ENCODE data around the gene PHLDA3.

PHLDA3 gene

DNA sequence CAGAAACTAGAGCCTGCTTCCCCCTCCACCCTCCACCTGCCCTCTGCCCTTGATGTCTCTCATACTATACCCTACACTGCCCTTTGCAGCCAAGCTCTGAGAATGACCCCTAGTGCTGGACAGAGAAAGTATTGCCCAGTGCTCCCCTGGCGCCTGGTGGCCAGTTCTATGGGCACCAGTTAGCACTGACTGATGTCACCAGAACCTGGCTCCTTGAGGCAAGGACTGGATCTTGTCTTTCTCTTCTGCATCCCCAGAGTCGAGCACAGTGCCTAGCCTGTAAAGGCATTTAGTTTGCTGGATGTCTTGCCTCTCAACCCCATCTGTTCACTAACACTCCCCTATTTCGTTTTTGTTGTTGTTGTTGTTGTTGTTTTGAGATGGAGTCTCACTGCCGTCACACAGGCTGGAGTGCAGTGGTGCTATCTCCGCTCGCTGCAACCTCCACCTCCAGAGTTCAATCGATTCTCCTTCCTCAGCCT lies 5.9 kb downstream of the PHLDA3 start:
- intact Hi-C loops (cut with DNase I; ENCODE audit: low total_unique reads): no loop called here
- Histone ChIP-seq H3K27ac (peak overlapping the region; percentile 90 to 96), H3K27me3 (no peaks in the 10 kb centered on the region), H3K4me3 (no peak overlapping the region), H3K36me3 (peaks cover 15 to 19% (median 19%) of the 10 kb centered on the region in 3 donors), H3K4me1 (peaks cover 0 to 70% (median 57%) of the 10 kb centered on the region in 4 donors), H3K9me3 (no peaks in the 10 kb centered on the region)
- TF ChIP-seq, protein P1, sequence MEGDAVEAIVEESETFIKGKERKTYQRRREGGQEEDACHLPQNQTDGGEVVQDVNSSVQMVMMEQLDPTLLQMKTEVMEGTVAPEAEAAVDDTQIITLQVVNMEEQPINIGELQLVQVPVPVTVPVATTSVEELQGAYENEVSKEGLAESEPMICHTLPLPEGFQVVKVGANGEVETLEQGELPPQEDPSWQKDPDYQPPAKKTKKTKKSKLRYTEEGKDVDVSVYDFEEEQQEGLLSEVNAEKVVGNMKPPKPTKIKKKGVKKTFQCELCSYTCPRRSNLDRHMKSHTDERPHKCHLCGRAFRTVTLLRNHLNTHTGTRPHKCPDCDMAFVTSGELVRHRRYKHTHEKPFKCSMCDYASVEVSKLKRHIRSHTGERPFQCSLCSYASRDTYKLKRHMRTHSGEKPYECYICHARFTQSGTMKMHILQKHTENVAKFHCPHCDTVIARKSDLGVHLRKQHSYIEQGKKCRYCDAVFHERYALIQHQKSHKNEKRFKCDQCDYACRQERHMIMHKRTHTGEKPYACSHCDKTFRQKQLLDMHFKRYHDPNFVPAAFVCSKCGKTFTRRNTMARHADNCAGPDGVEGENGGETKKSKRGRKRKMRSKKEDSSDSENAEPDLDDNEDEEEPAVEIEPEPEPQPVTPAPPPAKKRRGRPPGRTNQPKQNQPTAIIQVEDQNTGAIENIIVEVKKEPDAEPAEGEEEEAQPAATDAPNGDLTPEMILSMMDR (IDR thresholded peaks at IDR 0.05): peak; percentile 37 to 49
- peak in 1 of 2 donors; percentile 70 for DNase-seq

DNA sequence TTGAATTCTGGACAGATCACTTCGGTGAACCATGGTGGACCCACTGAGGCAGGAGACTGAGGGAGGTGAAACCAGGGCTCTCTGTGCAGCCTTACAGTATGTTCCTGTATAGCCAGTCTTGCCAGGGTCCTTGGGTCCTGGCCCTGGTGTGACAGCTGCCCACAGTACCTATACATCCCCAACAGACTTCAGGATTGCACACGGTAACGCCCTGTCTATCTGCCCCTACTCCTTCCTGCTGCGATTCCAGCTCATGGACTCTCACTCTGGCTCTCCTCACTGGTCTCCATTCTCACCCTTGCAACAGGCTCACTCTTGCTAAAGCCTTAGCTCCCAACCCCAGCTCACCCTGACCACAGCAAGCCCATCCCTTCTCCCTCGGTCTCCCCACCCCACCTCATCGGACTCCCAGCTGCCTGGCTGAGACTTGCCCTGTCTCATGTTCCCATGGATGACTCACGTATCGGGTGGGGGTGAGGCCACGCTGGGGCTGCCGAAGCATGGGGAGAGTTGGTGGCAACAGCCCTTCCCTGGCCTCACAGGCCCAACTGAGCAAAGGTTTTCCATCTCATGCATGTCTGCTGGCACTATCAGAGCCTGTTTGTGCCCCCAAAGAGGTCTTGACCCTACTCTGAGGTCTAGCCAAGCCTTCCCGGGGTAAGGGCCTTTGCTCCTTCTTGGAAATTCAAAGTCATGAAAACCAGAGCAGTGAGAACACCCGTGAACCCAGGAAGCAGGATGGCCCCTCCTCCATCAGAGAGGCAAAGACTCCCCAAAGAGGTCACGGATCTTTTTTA lies 7.1 kb downstream of the PHLDA3 start:
- Histone ChIP-seq H3K36me3 (peaks cover 15 to 19% (median 19%) of the 10 kb centered on the region in 3 donors), H3K27me3 (no peaks in the 10 kb centered on the region), H3K4me3 (peak overlapping the region in 1 of 2 donors; percentile 6), H3K4me1 (peaks cover 0 to 69% (median 52%) of the 10 kb centered on the region in 4 donors), H3K9me3 (no peaks in the 10 kb centered on the region), H3K27ac (peak overlapping the region; percentile 90 to 96)
- DNase-seq: peak; percentile 96 to 98
- intact Hi-C loops (cut with DNase I; ENCODE audit: low total_unique reads): no loop called here
- TF ChIP-seq, protein P1 (IDR thresholded peaks at IDR 0.05): peak in 1 of 2 experiments; percentile 13

DNA sequence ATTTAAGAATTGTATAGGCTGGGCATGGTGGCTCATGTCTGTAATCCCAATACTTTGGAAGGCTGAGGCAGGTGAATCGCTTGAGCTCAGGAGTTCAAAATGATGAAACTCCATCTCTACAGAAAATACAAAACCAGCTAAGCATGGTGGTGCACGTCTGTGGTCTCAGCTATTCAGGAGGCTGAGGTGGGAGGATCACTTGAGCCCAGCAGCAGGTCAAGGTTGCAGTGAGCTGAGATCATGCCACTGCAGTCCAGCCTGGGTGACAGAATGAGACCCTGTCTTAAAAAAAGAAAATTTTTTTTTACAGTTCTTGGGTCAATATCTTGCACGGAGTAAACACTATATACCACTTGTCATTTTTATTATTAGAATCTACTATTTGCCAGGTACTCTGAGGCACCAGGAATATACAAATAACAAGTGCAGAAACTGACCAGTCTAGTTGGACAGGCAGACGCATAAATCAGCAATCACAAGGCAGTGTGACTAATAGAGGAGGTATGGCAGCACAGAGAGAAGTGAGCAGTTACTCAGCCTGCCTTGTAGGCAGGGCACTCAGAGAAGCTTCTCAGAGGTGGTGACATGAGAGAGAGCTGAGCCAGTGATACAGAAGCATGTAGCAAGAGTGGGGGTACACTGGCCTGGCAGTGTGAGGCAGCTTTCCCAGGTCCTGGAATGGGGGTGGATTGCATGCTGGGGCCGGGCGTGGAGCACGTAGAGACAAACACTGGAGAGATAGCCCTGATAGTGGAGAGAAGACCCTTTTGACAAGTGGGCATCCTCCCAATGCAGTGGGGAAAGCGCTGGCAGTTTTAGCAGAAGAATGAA lies 8.0 kb downstream of the PHLDA3 start:
- Histone ChIP-seq H3K36me3 (peaks cover 15 to 19% (median 18%) of the 10 kb centered on the region in 3 donors), H3K9me3 (no peaks in the 10 kb centered on the region), H3K27me3 (no peaks in the 10 kb centered on the region), H3K4me1 (peaks cover 0 to 63% (median 47%) of the 10 kb centered on the region in 4 donors), H3K4me3 (peak overlapping the region in 1 of 2 donors; percentile 6), H3K27ac (peak overlapping the region; percentile 90 to 96)
- TF ChIP-seq, protein P1 (IDR thresholded peaks at IDR 0.05): no peak
- DNase-seq: peak; percentile 84 to 87
- intact Hi-C loops (cut with DNase I; ENCODE audit: low total_unique reads): no loop called here

DNA sequence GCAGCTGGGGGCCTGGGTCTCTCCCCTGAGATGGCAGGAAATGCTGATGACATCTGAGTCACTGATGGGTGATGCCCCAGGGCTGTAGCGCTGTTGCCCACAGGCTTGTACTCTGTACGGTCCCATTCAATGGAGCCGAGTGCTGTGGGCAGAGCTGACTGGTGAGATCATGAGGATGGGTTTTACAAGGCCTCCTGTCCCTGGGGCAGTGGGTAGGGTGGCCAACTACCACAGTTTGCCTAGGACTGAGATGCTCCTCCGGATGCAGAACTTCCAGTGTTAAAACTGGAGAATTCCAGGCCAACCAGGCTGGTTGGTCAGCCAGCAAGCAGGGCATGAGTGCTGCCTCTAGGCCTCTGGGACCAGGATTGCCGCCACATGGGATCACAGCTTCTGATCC lies 9.2 kb downstream of the PHLDA3 start:
- no peaks in the 10 kb centered on the region for H3K9me3 ChIP-seq
- no peaks in the 10 kb centered on the region for H3K27me3 ChIP-seq
- DNase-seq: peak in 1 of 2 donors; percentile 66
- peak overlapping the region; percentile 90 to 96 for H3K27ac ChIP-seq
- H3K36me3 ChIP-seq: peaks cover 5 to 7% (median 6%) of the 10 kb centered on the region in 3 donors
- H3K4me1 ChIP-seq: peaks cover 0 to 54% (median 39%) of the 10 kb centered on the region in 4 donors
- intact Hi-C loops (cut with DNase I; ENCODE audit: low total_unique reads): loop anchor here (10.0 kb wide), 1 partner anchor 255 kb away; no protein-coding TSS in a partner anchor
- TF ChIP-seq, protein P1 (IDR thresholded peaks at IDR 0.05): no peak
- H3K4me3 ChIP-seq: no peak overlapping the region

DNA sequence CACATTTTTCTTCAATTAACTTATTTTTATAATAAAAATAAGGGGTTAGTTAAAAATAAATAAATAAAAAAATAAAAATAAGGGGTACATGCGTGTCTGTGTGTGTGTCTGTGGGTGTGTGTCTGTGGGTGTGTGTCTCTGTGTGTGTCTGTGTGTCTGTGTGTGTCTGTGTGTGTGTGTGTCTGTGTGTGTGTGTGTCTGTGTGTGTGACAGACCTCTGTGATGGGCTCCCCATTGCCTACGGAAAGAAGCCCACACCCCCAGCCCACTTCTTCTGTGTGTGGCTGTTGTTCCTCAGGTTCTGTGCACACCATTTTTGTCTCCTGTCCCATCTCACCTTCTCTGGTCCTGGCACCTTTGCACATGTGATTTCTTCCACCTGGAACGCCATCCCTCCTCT lies 9.9 kb downstream of the PHLDA3 start:
- Histone ChIP-seq H3K4me1 (peaks cover 0 to 52% (median 39%) of the 10 kb centered on the region in 4 donors), H3K27ac (peak overlapping the region; percentile 90 to 96), H3K4me3 (no peak overlapping the region), H3K27me3 (no peaks in the 10 kb centered on the region), H3K9me3 (no peaks in the 10 kb centered on the region), H3K36me3 (no peaks in the 10 kb centered on the region)
- no peak for DNase-seq
- TF ChIP-seq, protein P1 (IDR thresholded peaks at IDR 0.05): no peak
- intact Hi-C loops (cut with DNase I; ENCODE audit: low total_unique reads): loop anchor here (10.0 kb wide), 1 partner anchor 256 kb away; no protein-coding TSS in a partner anchor
